ENCODE results near the gene ZNF577. TPM values are rescaled to one million over a fixed set of nuclear protein-coding genes. Genes with fewer than 3 reads are reported as not detected.

The ZNF577 gene
- total RNA-seq, 4 donors from 2014 or later: 8.1 to 31.9 (median 15.5) TPM

Other genes with a start within 250 kb of the ZNF577 start
- 1 to 10 TPM in 2 of 4 donors, under 1 TPM in 1, not detected in 1; 0.73 to 8.6 (median 1.4) TPM for gene SIGLEC14, start 241.1 kb downstream of the ZNF577 start, total RNA-seq
- gene SPACA6, start 194.6 kb downstream of the ZNF577 start, total RNA-seq: 10 to 100 TPM in 3 of 4 donors, 1 to 10 TPM in 1; 6.3 to 29.7 (median 18.3) TPM
- gene HAS1, start 164.0 kb downstream of the ZNF577 start, total RNA-seq: 10 to 100 TPM in 1 of 4 donors, 1 to 10 TPM in 1, under 1 TPM in 1, not detected in 1; 0.23 to 15.2 (median 2.2) TPM
- gene FPR1, start 136.1 kb downstream of the ZNF577 start, total RNA-seq: 10 to 100 TPM in 2 of 4 donors, 1 to 10 TPM in 1, under 1 TPM in 1; 0.93 to 19.8 (median 9.2) TPM
- 1 to 10 TPM in 2 of 4 donors, not detected in 2; 1.8 to 2.2 TPM for gene FPR2, start 126.8 kb downstream of the ZNF577 start, total RNA-seq
- 10 to 100 TPM in 1 of 4 donors, 1 to 10 TPM in 3; 1.9 to 16.2 (median 6.0) TPM for gene FPR3, start 92.8 kb downstream of the ZNF577 start, total RNA-seq
- gene ZNF649, start 17.1 kb upstream of the ZNF577 start, total RNA-seq: 10 to 100 TPM; 10.1 to 16.0 (median 12.9) TPM
- gene ZNF613, start 39.5 kb upstream of the ZNF577 start, total RNA-seq: 1 to 10 TPM; 4.6 to 7.7 (median 5.7) TPM
- gene ZNF350, start 98.9 kb upstream of the ZNF577 start, total RNA-seq: 10 to 100 TPM; 11.0 to 17.9 (median 16.5) TPM
- gene ZNF615, start 120.3 kb upstream of the ZNF577 start, total RNA-seq: 10 to 100 TPM; 11.6 to 29.9 (median 20.0) TPM
- 10 to 100 TPM in 3 of 4 donors, 1 to 10 TPM in 1; 6.2 to 17.1 (median 12.6) TPM for gene ZNF614, start 140.4 kb upstream of the ZNF577 start, total RNA-seq
- gene ZNF432, start 160.9 kb upstream of the ZNF577 start, total RNA-seq: 10 to 100 TPM in 2 of 4 donors, 1 to 10 TPM in 2; 6.0 to 18.1 (median 10.6) TPM
- 10 to 100 TPM; 12.6 to 26.3 (median 15.9) TPM for gene ZNF841, start 207.8 kb upstream of the ZNF577 start, total RNA-seq

All from gastroesophageal sphincter (tissue), 4 donors.